Ascending aorta (tissue), 2 donors: ENCODE data around the gene FRRS1L. TPM values are rescaled to one million over a fixed set of nuclear protein-coding genes. Genes with fewer than 3 reads are reported as not detected.

Experiments used
- DNase-seq, 2 donors: peaks; one replicate each; pipeline ENCODE4 v3.0.0-alpha.2; 2019; ENCODE audit warnings: low spot score in 2 of 2
- H3K27ac ChIP-seq, 2 donors: fragments of 200-600 bp; sonication (generic); one replicate each; pipeline ENCODE4 v1.5.1; 2016 to 2017; ENCODE audit warnings: mild to moderate bottlenecking in 1 of 2
- H3K27me3 ChIP-seq: fragments of 200-600 bp; sonication (generic); one replicate; pipeline ENCODE4 v1.5.1; 2017
- H3K36me3 ChIP-seq, 2 donors: fragments of 200-600 bp; sonication (generic); one replicate each; pipeline ENCODE4 v1.5.1; 2016
- H3K4me1 ChIP-seq, 2 donors: fragments of 200-600 bp; sonication (generic); one replicate each; pipeline ENCODE4 v1.5.1; 2016 to 2017; ENCODE audit warnings: mild to moderate bottlenecking in 1 of 2
- H3K4me3 ChIP-seq, 2 donors: fragments of 200-600 bp; sonication (generic); one replicate each; pipeline ENCODE4 v1.5.1; 2016 to 2017; ENCODE audit warnings: mild to moderate bottlenecking in 1 of 2
- H3K9me3 ChIP-seq, 2 donors: fragments of 200-600 bp; sonication (generic); one replicate each; pipeline ENCODE4 v1.5.1; 2016
- CTCF ChIP-seq, 3 experiments: fragments of 200-600 bp in 2 of 3; fragments of 450-650 bp in 1 of 3; sonication (generic) in 2 of 3; IDR thresholded peaks; one replicate each; pipeline ENCODE4 v1.5.1; 2016 to 2019; ENCODE audit warnings: antibody characterized with exemption in 3 of 3, mild to moderate bottlenecking in 1 of 3, moderate library complexity in 1 of 3
- intact Hi-C: fragments of 100-400 bp; cut with DNase I; formaldehyde crosslinking; loops from one replicate; pipeline ENCODE4 v1.15.1; 2023
- total RNA-seq: library from RNA; depleted of rRNA; stranded (reverse); fragments of >200 nt; gene quantifications from one replicate; pipeline ENCODE4 v1.1.0, GENCODE V29; 2016

The FRRS1L gene
- total RNA-seq: 0.11 TPM

GRCh38 chr9:109166771-109167601 is at the start of gene FRRS1L:
Gene FRRS1L (minus strand): TSS chr9:109167249. CDS start chr9:109167138, 111 bp downstream.
- no peaks in the 10 kb centered on the region for H3K27me3 ChIP-seq
- TF ChIP-seq CTCF (IDR thresholded peaks at IDR 0.05): no peak
- no peaks in the 10 kb centered on the region for H3K4me1 ChIP-seq
- no peaks in the 10 kb centered on the region for H3K36me3 ChIP-seq
- no peaks in the 10 kb centered on the region for H3K9me3 ChIP-seq
- peak within 1 kb of the TSS in 1 of 2 donors; percentile 33 for H3K4me3 ChIP-seq
- no peak within 1 kb of the TSS for H3K27ac ChIP-seq
- no peak for DNase-seq
- intact Hi-C loops: no loop called here

DNA sequence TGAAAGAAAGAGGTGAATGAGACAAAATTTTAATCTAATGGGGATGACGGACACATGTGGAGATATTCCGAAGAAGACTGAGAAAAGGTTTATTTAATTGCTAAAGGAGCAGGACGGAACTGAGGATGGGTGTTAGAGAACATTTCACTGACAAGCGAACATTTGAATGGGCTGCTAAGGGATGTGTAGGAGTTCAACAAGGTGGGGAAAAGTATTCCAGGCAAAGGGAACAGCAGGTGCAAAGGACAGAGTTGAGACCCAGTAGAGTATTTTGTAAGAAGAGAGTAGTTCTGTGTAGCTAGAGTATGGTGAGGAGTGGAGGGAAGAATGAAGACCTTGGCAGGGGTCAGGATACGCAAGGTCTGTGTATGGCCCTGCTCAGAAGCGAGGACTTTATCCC is 47.4 kb upstream of the FRRS1L start:
- TF ChIP-seq CTCF (IDR thresholded peaks at IDR 0.05): no peak
- DNase-seq: no peak
- Histone ChIP-seq H3K9me3 (no peaks in the 10 kb centered on the region), H3K36me3 (no peaks in the 10 kb centered on the region), H3K27ac (no peak overlapping the region), H3K4me1 (no peaks in the 10 kb centered on the region), H3K4me3 (no peak overlapping the region), H3K27me3 (no peaks in the 10 kb centered on the region)
- intact Hi-C loops: no loop called here

DNA sequence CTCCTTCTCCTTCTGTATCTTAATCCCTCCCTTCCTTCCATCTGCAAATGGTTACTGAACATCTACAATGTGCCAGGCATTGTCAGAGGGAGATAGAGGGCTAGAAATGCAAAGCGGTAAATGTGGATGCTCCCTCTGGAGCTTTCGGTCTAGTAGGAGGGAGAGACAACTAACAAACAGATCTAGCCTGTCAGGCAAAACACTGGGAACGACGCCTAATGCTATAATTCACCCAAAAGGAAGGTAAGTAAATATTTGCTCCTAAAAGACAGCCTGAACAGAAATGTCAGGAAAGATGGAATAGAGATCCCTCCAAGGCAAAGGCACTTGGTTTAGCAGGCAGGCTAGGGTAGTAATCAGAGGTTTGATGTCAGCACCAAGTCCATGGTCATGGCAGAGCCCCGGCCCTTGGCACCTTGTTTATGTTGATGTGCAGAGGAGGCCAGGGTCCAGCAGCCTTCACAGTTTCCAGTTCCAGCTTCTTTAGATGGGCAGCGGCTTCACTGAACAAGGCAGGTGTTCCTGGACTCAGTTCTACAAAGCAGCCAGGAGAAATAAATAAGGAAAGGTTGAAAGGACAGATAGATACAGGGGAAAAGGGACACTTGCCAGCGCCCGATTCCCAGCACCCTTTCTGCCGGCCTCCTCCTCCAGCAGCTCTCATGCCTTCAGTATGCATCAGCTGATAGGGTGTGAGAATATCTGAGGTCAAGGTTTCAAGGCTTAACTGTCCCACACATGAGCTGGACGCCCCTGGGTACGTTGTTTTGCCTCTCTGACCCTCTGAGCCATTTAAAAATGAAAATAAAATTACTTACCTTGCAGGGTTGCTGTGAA is 46.5 kb upstream of the FRRS1L start:
- DNase-seq: no peak
- no peak overlapping the region for H3K4me3 ChIP-seq
- H3K9me3 ChIP-seq: no peaks in the 10 kb centered on the region
- no peak for TF ChIP-seq CTCF (IDR thresholded peaks at IDR 0.05)
- no peaks in the 10 kb centered on the region for H3K27me3 ChIP-seq
- H3K27ac ChIP-seq: no peak overlapping the region
- no peaks in the 10 kb centered on the region for H3K4me1 ChIP-seq
- H3K36me3 ChIP-seq: no peaks in the 10 kb centered on the region
- intact Hi-C loops: no loop called here

DNA sequence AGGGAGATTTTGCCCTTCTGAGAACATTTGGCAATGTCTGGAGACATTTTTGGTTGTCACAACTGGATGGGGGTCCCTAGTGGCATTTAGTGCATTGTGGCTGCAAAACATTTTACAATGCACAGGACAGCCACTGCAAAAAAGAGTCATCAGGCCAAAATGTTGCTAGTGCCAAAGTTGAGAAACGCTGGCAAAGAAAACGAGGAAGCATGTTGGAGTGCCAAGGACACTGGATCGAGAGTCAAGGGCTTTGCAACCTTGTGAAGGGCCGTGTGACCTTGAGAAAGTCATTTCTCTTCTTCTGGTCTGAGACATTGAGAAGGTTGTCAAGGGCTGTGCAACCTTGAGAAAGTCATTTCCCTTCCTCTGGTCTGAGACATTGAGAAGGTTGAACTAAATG is 45.7 kb upstream of the FRRS1L start:
- no peaks in the 10 kb centered on the region for H3K9me3 ChIP-seq
- no peaks in the 10 kb centered on the region for H3K36me3 ChIP-seq
- TF ChIP-seq CTCF (IDR thresholded peaks at IDR 0.05): no peak
- no peaks in the 10 kb centered on the region for H3K4me1 ChIP-seq
- intact Hi-C loops: no loop called here
- no peak for DNase-seq
- H3K4me3 ChIP-seq: no peak overlapping the region
- H3K27me3 ChIP-seq: no peaks in the 10 kb centered on the region
- no peak overlapping the region for H3K27ac ChIP-seq

DNA sequence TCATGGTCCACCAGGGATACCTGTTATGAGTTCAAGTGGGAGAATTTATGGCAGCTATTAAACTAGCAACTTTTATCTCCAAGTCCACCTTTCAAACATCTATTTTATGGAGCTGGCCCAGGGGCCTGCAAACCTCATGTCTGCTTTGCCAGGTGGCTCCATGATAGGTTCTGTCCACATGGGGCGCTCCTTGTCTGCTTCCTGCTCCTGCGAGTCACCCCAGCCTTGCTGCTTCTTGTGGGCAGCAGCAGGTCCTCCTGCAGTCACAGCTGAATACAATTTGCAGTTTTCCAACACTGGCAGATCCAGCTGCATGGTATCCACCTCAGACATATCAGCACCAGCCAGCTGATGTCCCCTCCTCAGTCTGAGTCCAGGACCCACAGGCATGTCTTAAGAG is 39.6 kb upstream of the FRRS1L start:
- DNase-seq: peak in 1 of 2 donors; percentile 39
- Histone ChIP-seq H3K27me3 (no peaks in the 10 kb centered on the region), H3K9me3 (no peaks in the 10 kb centered on the region), H3K4me1 (no peaks in the 10 kb centered on the region), H3K4me3 (no peak overlapping the region), H3K36me3 (no peaks in the 10 kb centered on the region), H3K27ac (no peak overlapping the region)
- intact Hi-C loops: no loop called here
- no peak for TF ChIP-seq CTCF (IDR thresholded peaks at IDR 0.05)
